ENCODE results near the gene CC2D1B.
A peak's percentile ranks its signal among the peaks of the same experiment; 100 is the strongest.
"Not testable (repeated sequence)": the region's sequence is repeated elsewhere in the genome, so short reads cannot be mapped to it uniquely, and the experiment has no call there.

CC2D1B gene

GRCh38 chr1:52365746-52366516 is at the start of gene CC2D1B:
CC2D1B (minus strand) TSS chr1:52366205; CDS start chr1:52364620, 1,585 bp downstream.
- no peaks in the 10 kb centered on the region for H3K27me3 Mint-ChIP-seq
- no peaks in the 10 kb centered on the region for H3K9me3 Mint-ChIP-seq
- DNase-seq (ENCODE audit: low spot score in 2 of 2) (peak; percentile 98 to 100), ATAC-seq (ENCODE audit: low read depth) (peak; percentile 87)
- peak within 1 kb of the TSS; percentile 95 for H3K4me3 Mint-ChIP-seq
- H3K4me1 Mint-ChIP-seq: peaks cover 20% of the 10 kb centered on the region
- H3K36me3 Mint-ChIP-seq: peaks cover 15% of the 10 kb centered on the region
- peak within 1 kb of the TSS; percentile 90 for H3K27ac Mint-ChIP-seq

DNA sequence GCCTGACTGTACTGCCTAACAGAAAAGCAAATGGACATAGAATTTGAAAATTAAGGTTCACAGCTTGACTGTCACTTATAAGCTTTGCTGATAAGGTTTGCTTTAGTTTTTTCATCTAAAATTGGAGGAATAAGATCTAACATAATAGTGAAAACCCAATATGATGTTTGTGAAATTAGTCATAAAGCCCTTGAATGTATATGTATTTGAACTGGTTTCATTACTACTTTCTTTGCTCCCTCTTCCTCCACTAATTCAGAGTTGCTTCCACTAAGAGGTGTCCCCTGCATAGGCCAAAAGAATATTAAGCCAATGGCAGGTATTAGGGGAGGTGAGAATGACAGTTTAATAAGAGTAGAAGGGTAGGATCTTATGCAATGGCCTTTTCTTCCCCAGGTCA is 48.9 kb upstream of the CC2D1B start:
- Mint-ChIP-seq H3K27ac (no peak overlapping the region), H3K36me3 (peaks cover 43% of the 10 kb centered on the region)
- no peak for ATAC-seq (ENCODE audit: low read depth)

DNA sequence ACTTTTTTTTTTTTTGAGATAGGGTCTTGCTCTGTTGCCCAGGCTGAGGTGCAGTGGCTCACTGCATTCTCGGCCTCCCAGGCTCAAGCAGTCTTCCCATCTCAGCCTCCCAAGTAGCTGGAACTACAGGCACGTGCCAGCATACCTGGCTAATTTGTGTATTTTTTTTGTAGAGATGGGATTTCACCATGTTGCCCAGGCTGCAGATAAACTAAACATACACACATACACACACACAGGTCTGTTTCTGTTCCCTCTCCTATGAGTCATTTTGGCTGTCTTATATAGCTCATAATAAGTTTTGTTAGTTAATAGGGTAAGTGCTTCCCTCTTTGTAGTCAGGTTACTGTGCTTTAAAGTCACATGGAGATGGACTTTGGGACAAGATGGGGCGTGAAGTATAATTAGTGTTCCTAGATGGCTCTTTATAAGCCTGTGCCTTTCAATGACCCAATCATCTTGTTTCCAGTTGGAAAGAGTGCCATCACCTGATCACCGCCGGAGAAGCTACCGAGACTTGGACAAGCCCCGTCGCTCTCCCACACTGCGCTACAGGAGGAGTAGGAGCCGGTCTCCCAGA is 47.5 kb upstream of the CC2D1B start:
- no peak overlapping the region for H3K4me3 Mint-ChIP-seq
- H3K4me1 Mint-ChIP-seq: no peaks in the 10 kb centered on the region
- ATAC-seq (ENCODE audit: low read depth) (no peak), DNase-seq (ENCODE audit: low spot score in 2 of 2) (no peak)
- H3K27me3 Mint-ChIP-seq: no peaks in the 10 kb centered on the region
- peak overlapping the region; percentile 9 for H3K27ac Mint-ChIP-seq
- no peaks in the 10 kb centered on the region for H3K9me3 Mint-ChIP-seq
- H3K36me3 Mint-ChIP-seq: peaks cover 46% of the 10 kb centered on the region

More for the DNA sequence above, 48.9 kb upstream of the CC2D1B start:
- no peak for DNase-seq (ENCODE audit: low spot score in 2 of 2)
- Mint-ChIP-seq H3K27me3 (no peaks in the 10 kb centered on the region), H3K9me3 (no peaks in the 10 kb centered on the region), H3K4me3 (no peak overlapping the region), H3K4me1 (no peaks in the 10 kb centered on the region)

DNA sequence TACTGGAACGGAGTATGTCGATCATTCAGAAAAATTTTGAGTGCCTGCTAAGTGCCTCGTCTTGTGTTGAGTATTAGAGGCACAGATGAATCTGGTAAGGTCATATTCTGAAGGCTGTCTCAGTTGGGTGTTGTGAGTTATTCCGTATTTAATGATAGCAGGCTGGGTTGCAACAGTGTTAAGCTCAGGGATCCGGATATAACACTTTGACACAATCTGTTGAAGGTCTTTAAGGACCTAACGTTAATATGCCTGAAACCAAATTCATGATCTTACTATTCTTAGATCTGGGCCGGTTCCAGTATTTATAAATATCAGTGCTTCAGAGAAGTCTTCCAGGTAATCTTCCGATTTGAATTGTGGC is 39.0 kb upstream of the CC2D1B start:
- no peak for ATAC-seq (ENCODE audit: low read depth)
- Mint-ChIP-seq H3K4me1 (peaks cover 11% of the 10 kb centered on the region), H3K36me3 (peaks cover 17% of the 10 kb centered on the region)

DNA sequence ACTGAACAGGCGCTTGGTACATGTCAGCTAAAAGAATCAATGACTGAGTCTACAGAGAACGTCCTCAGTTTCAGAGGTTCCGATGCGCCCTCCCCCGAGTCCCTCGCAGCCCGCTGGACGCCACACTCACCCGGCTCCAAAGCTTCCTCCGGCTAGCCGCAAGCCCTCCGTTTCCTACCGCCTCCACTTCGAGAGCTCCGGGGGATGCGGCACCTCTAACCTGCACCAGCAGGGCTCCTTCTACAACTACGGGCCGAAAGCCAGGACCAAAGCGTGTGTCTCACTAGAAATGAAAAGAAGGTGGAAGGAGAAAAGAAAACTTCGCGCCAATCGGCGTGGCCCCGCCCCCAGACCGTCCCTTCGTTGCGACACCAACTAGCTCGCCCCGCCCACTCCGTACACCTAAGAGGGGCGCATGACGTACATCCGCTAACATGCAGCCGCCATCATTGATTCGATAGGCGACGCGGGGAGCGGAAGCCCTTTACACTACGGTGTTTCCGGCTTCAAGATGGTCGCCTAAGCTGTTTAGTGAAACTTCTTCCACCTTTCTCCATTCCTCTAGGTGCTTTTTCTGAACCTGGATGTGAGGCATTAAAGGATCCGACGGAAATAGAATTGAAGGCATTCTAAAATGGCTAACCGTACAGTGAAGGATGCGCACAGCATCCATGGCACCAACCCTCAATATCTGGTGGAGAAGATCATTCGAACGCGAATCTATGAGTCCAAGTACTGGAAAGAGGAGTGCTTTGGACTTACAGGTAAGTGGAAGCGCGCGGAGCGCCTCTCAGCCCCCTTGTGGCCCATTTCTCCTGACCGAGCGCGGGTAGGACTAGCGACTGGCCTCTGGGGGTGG is 38.3 kb upstream of the CC2D1B start, which contains the start of the genes ORC1 and PRPF38A:
ORC1 (minus strand) TSS at position 308 of the 859 bp plus-strand sequence. CDS start 2,200 bp downstream, outside the sequence.
PRPF38A (plus strand) TSS at position 487 of the 859 bp plus-strand sequence; CDS start at position 635, 148 bp downstream.
- Mint-ChIP-seq H3K36me3 (peaks cover 17% of the 10 kb centered on the region), H3K9me3 (no peaks in the 10 kb centered on the region), H3K27me3 (no peaks in the 10 kb centered on the region), H3K27ac (peak within 1 kb of the TSS; percentile 99), H3K4me3 (peak within 1 kb of the TSS; percentile 95), H3K4me1 (peaks cover 11% of the 10 kb centered on the region)
- ATAC-seq (ENCODE audit: low read depth) (peak; percentile 93), DNase-seq (ENCODE audit: low spot score in 2 of 2) (peak; percentile 89 to 92)

More for the DNA sequence above, 39.0 kb upstream of the CC2D1B start:
- H3K4me3 Mint-ChIP-seq: peak overlapping the region; percentile 95
- no peaks in the 10 kb centered on the region for H3K9me3 Mint-ChIP-seq
- H3K27ac Mint-ChIP-seq: peak overlapping the region; percentile 99
- no peaks in the 10 kb centered on the region for H3K27me3 Mint-ChIP-seq
- no peak for DNase-seq (ENCODE audit: low spot score in 2 of 2)

GRCh38 chr1:52403566-52404115 is 37.6 kb upstream of the CC2D1B start:
- peak overlapping the region; percentile 99 for H3K27ac Mint-ChIP-seq
- no peaks in the 10 kb centered on the region for H3K27me3 Mint-ChIP-seq
- H3K4me3 Mint-ChIP-seq: peak overlapping the region; percentile 95
- H3K4me1 Mint-ChIP-seq: peaks cover 11% of the 10 kb centered on the region
- ATAC-seq (ENCODE audit: low read depth): peak; percentile 46
- no peaks in the 10 kb centered on the region for H3K9me3 Mint-ChIP-seq
- peak; percentile 41 to 46 for DNase-seq (ENCODE audit: low spot score in 2 of 2)
- peaks cover 10% of the 10 kb centered on the region for H3K36me3 Mint-ChIP-seq

DNA sequence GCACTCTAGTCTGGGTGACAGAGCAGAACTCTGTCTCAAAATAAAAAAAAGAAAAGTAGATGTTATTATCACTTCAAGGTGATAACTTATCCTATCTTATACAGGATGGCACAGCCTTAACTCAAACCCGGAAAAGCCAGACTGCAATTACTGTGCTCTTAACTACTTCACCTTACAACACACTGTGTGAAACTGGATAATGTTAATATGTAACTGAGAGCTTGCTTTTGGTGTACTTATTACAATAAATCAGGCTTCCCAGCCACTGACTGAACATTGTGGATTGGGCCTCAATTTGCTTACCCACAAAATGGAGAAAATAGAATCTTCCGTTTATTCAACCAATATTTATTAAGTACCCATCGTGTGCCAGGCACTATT is 36.8 kb upstream of the CC2D1B start:
- no peak overlapping the region for H3K4me3 Mint-ChIP-seq
- H3K4me1 Mint-ChIP-seq: peaks cover 11% of the 10 kb centered on the region
- H3K27ac Mint-ChIP-seq: no peak overlapping the region
- H3K27me3 Mint-ChIP-seq: no peaks in the 10 kb centered on the region
- H3K9me3 Mint-ChIP-seq: no peaks in the 10 kb centered on the region
- ATAC-seq (ENCODE audit: low read depth) (no peak), DNase-seq (ENCODE audit: low spot score in 2 of 2) (no peak)
- peaks cover 6% of the 10 kb centered on the region for H3K36me3 Mint-ChIP-seq

DNA sequence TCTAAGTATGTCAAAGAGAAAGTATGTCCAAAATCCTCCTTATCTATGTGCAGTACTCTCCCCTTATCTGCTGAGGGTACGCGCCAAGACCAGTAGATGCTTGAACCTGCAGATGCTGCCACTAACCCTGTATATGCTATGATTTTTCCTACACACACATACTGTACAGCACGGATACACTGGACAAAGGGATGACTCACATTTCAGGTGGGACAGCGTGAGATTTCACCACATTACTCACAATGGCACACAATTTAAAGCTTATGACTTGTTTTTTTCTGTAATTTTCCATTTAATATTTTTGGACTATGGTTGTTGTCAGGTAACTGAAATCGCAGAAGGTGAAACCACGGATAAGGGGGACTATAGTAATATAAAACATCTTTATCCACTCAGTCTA is 34.1 kb upstream of the CC2D1B start:
- peaks cover 2% of the 10 kb centered on the region for H3K36me3 Mint-ChIP-seq

DNA sequence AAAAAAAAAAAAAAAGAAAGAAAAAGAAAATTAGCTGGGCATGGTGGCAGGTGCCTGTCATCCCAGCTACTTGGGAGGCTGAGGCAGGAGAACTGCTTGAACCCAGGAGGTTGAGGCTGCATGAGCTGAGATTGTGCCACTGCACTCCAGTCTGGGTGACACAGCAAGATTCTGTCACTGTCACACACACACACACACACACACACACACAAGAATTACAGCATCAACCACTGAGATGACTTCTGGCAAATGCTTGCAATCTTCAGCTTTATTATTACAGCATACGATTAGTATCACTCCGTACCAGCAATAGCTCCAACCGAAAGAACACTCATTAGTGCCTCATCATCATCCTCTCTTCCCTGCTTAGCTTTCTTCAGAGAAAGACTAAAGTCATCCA is 33.6 kb upstream of the CC2D1B start:
- H3K4me1 Mint-ChIP-seq: peaks cover 2% of the 10 kb centered on the region
- ATAC-seq (ENCODE audit: low read depth) (no peak), DNase-seq (ENCODE audit: low spot score in 2 of 2) (no peak)
- H3K4me3 Mint-ChIP-seq: no peak overlapping the region
- no peaks in the 10 kb centered on the region for H3K9me3 Mint-ChIP-seq
- H3K27me3 Mint-ChIP-seq: no peaks in the 10 kb centered on the region
- H3K27ac Mint-ChIP-seq: no peak overlapping the region
- H3K36me3 Mint-ChIP-seq: peaks cover 2% of the 10 kb centered on the region

More for the DNA sequence above, 34.1 kb upstream of the CC2D1B start:
- Mint-ChIP-seq H3K4me3 (no peak overlapping the region), H3K9me3 (no peaks in the 10 kb centered on the region), H3K4me1 (peaks cover 2% of the 10 kb centered on the region), H3K27ac (no peak overlapping the region), H3K27me3 (no peaks in the 10 kb centered on the region)
- no peak for DNase-seq (ENCODE audit: low spot score in 2 of 2)
- ATAC-seq (ENCODE audit: low read depth): no peak

DNA sequence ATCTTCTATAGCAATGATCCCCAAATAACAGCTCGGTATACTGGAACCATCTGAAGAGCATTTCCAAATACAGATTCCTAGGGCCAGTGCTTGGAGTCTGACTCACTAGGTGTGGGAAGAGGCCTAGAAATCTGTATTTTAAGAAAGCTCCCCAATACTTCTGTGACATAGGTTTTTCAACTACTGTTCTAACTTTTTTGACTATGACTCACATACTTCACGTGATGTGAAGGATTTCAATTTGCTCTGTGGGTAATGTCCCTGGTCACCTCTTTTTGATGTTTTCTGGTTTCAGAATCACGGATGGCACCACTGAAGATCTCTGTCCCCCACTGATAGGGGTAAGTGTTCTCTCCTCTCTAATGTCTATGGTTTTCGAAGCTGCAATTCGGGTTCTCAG is 27.2 kb upstream of the CC2D1B start:
- ATAC-seq (ENCODE audit: low read depth) (no peak), DNase-seq (ENCODE audit: low spot score in 2 of 2) (no peak)
- Mint-ChIP-seq H3K4me3 (no peak overlapping the region), H3K36me3 (no peaks in the 10 kb centered on the region), H3K27me3 (no peaks in the 10 kb centered on the region), H3K9me3 (no peaks in the 10 kb centered on the region), H3K4me1 (no peaks in the 10 kb centered on the region), H3K27ac (no peak overlapping the region)

DNA sequence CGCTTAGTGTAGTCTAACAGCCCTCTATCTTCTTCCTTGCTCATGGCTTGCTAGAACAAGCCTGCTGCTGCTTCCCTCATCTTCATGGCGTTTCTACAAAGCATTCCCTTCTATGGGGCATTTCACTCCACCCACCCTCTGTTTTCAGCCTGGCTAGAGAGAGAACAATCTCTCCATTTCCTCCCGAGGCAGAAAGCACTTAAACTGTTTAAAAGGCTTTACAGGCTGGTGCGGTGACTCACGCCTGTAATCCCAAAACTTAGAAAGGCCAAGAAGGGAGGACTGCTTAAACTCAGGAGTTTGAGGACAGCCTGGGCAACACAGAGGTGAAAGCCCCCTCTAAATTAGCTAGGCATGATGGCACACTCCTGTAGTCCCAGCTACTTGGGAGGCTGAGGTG is 20.5 kb upstream of the CC2D1B start:
- no peak for DNase-seq (ENCODE audit: low spot score in 2 of 2)
- H3K9me3 Mint-ChIP-seq: no peaks in the 10 kb centered on the region
- H3K27me3 Mint-ChIP-seq: no peaks in the 10 kb centered on the region
- no peaks in the 10 kb centered on the region for H3K4me1 Mint-ChIP-seq
- peaks cover 2% of the 10 kb centered on the region for H3K36me3 Mint-ChIP-seq
- no peak overlapping the region for H3K27ac Mint-ChIP-seq
- no peak overlapping the region for H3K4me3 Mint-ChIP-seq
- no peak for ATAC-seq (ENCODE audit: low read depth)

- no peak overlapping the region for H3K27ac Mint-ChIP-seq
- no peak for ATAC-seq (ENCODE audit: low read depth)
These were observed 19.4 kb upstream of the CC2D1B start for GRCh38 chr1:52385376-52385775.

GRCh38 chr1:52369851-52370250 is 3.8 kb upstream of the CC2D1B start:
- H3K27me3 Mint-ChIP-seq; H3K36me3 Mint-ChIP-seq; DNase-seq (ENCODE audit: low spot score in 2 of 2); ATAC-seq (ENCODE audit: low read depth); H3K4me3 Mint-ChIP-seq; H3K9me3 Mint-ChIP-seq; H3K27ac Mint-ChIP-seq: not testable (repeated sequence)
- H3K4me1 Mint-ChIP-seq: peaks cover 15% of the 10 kb centered on the region

More at GRCh38 chr1:52385376-52385775, 19.4 kb upstream of the CC2D1B start:
- Mint-ChIP-seq H3K4me1 (no peaks in the 10 kb centered on the region), H3K4me3 (no peak overlapping the region), H3K27me3 (no peaks in the 10 kb centered on the region), H3K36me3 (peaks cover 2% of the 10 kb centered on the region), H3K9me3 (no peaks in the 10 kb centered on the region)
- no peak for DNase-seq (ENCODE audit: low spot score in 2 of 2)
